HEK293T (cell line): Measurements from ENCODE around the gene SENP5.

ENCODE experiments used
- BHLHE40 ChIP-seq: fragments of 450-650 bp; IDR thresholded peaks from 2 replicates; pipeline ENCODE4 v1.6.1; 2016; ENCODE audit warnings: mild to moderate bottlenecking, moderate library complexity, borderline replicate concordance
- FOXM1 ChIP-seq: fragments of 450-650 bp; IDR thresholded peaks from 2 replicates; pipeline ENCODE4 v1.6.1; 2017; ENCODE audit warnings: mild to moderate bottlenecking, borderline replicate concordance

- TF ChIP-seq FOXM1 (no peak), BHLHE40 (no peak)
Observed at GRCh38 chr3:196894557-196895295, 27.0 kb downstream of the SENP5 start.
